K562 (cell line): Measurements from ENCODE around the gene SLC34A2.

Source experiments
- BRCA1 ChIP-seq, 2 experiments: fragments of 450-650 bp in 1 of 2; sonication (generic) in 1 of 2; formaldehyde crosslinking in 1 of 2; IDR thresholded peaks; 2 replicates each; pipeline versions ENCODE4 v1.5.0 to v1.6.1; 2017 to 2020; ENCODE audit warnings: mild to moderate bottlenecking in 1 of 2, missing genetic modification reagents in 1 of 2
- CEBPB ChIP-seq: fragments of 450-650 bp; IDR thresholded peaks from 2 replicates; pipeline ENCODE4 v1.6.1; 2016; ENCODE audit warnings: missing genetic modification characterization, missing compliant biosample characterization
- CHD7 ChIP-seq: fragments of 200-600 bp; sonication (generic); IDR thresholded peaks from one replicate; pipeline ENCODE4 v1.6.1; 2012; ENCODE audit warnings: mild to moderate bottlenecking, low read depth, low read length, inconsistent platforms
- CTCF ChIP-seq, 3 experiments: IDR thresholded peaks in 2 of 3; conservative IDR thresholded peaks in 1 of 3; 2 replicates each; pipeline ENCODE4 v1.5.1; 2011 to 2012; ENCODE audit warnings: low read length in 3 of 3, mild to moderate bottlenecking in 3 of 3, control low read depth in 2 of 3, improper control_type of control experiment in 1 of 3, inconsistent platforms in 1 of 3, low read depth in 1 of 3, mixed read lengths in 1 of 3, moderate library complexity in 1 of 3; ENCODE audit not compliant: insufficient read depth in 2 of 3
- HLTF ChIP-seq: fragments of 450-650 bp; IDR thresholded peaks from 2 replicates; pipeline ENCODE4 v1.6.1; 2016
- JUN ChIP-seq, 2 experiments: sonication (generic) in 1 of 2; formaldehyde crosslinking in 1 of 2; IDR thresholded peaks; 2 replicates each; pipeline versions ENCODE4 v1.6.1 to v1.8.0; 2012 to 2022; ENCODE audit warnings: borderline replicate concordance in 2 of 2, mild to moderate bottlenecking in 2 of 2, improper control_type of control experiment in 1 of 2, low read depth in 1 of 2, low read length in 1 of 2, missing genetic modification reagents in 1 of 2
- NCOA2 ChIP-seq, 2 experiments: fragments of 450-650 bp; IDR thresholded peaks; 2 replicates each; pipeline ENCODE4 v1.6.1; 2018; ENCODE audit warnings: mild to moderate bottlenecking in 2 of 2, moderate library complexity in 1 of 2; ENCODE audit not compliant: partially characterized antibody in 2 of 2
- PCBP1 ChIP-seq: fragments of 200-400 bp; formaldehyde crosslinking; IDR thresholded peaks from 2 replicates; pipeline ENCODE4 v1.6.1; 2018; ENCODE audit warnings: mild to moderate bottlenecking, low read depth, low read length; ENCODE audit not compliant: poor library complexity, severe bottlenecking
- PTBP1 ChIP-seq: fragments of 200-400 bp; formaldehyde crosslinking; IDR thresholded peaks from 2 replicates; pipeline ENCODE4 v1.6.1; 2017; ENCODE audit warnings: low read depth, low read length
- RAD21 ChIP-seq, 2 experiments: fragments of 250-450 bp in 1 of 2; fragments of 450-650 bp in 1 of 2; sonication (Bioruptor Pico) in 1 of 2; formaldehyde crosslinking in 1 of 2; IDR thresholded peaks in 1 of 2; conservative IDR thresholded peaks in 1 of 2; 2 replicates each; pipeline versions ENCODE4 v1.4.0 to v1.8.0; 2020 to 2022; ENCODE audit warnings: mild to moderate bottlenecking in 2 of 2, moderate library complexity in 1 of 2
- SMAD1 ChIP-seq: fragments of 150-350 bp; IDR thresholded peaks from 2 replicates; pipeline ENCODE4 v1.6.1; 2014; ENCODE audit warnings: low read length, low read depth; ENCODE audit not compliant: partially characterized antibody
- SMC3 ChIP-seq: conservative IDR thresholded peaks from 2 replicates; pipeline ENCODE4 v1.6.1; 2011; ENCODE audit warnings: low read depth, low read length, improper control_type of control experiment; ENCODE audit not compliant: insufficient read depth
- ZNF445 ChIP-seq: fragments of 250-450 bp; sonication (Bioruptor Pico); IDR thresholded peaks from 2 replicates; pipeline ENCODE4 v1.4.0; 2020; ENCODE audit warnings: low read depth, mild to moderate bottlenecking, moderate library complexity
- ZNF518B ChIP-seq: fragments of 250-450 bp; sonication (Bioruptor Pico); IDR thresholded peaks from 2 replicates; pipeline ENCODE4 v1.5.0; 2021; ENCODE audit warnings: mild to moderate bottlenecking, moderate library complexity

GRCh38 chr4:25704516-25704915 is 48.9 kb downstream of the SLC34A2 start:
- no peak for TF ChIP-seq PTBP1
- TF ChIP-seq SMAD1 = no peak
- no peak for TF ChIP-seq SMC3
- no peak for TF ChIP-seq CHD7
- no peak for TF ChIP-seq ZNF518B (CRISPR knock-in tag)
- TF ChIP-seq RAD21 (CRISPR knock-in tag; conservative IDR thresholded peaks at IDR 0.05 in 1 of 2, IDR thresholded peaks at IDR 0.05 in 1 of 2) = no peak
- TF ChIP-seq ZNF445 (CRISPR knock-in tag) = no peak
- TF ChIP-seq BRCA1 (IDR thresholded peaks at IDR 0.05) = no peak
- no peak for TF ChIP-seq BRCA1 (CRISPR knock-in tag; IDR thresholded peaks at IDR 0.05)
- TF ChIP-seq CTCF (IDR thresholded peaks at IDR 0.05 in 2 of 3, conservative IDR thresholded peaks at IDR 0.05 in 1 of 3; ENCODE audit: insufficient read depth in 2 of 3, low read depth in 1 of 3, low read length in 3 of 3) = no peak
- no peak for TF ChIP-seq HLTF
- no peak for TF ChIP-seq CEBPB
- TF ChIP-seq NCOA2 (IDR thresholded peaks at IDR 0.05; ENCODE audit: partially characterized antibody in 2 of 2) = no peak
- TF ChIP-seq PCBP1 = no peak
- no peak for TF ChIP-seq JUN (IDR thresholded peaks at IDR 0.05; ENCODE audit: borderline replicate concordance, low read depth, low read length)
- TF ChIP-seq JUN (CRISPR knock-in tag; IDR thresholded peaks at IDR 0.05; ENCODE audit: borderline replicate concordance) = no peak
